ENCODE measurements around the gene ZMYND10. TPM values are rescaled to one million over a fixed set of nuclear protein-coding genes. Genes with fewer than 3 reads are reported as not detected.

Gene ZMYND10
- total and polyA plus RNA-seq, 2 donors (not counting 3 experiments of a cell fraction or from before 2014, with no cell fraction given): 0.25 to 0.38 TPM

GRCh38 chr3:50319181-50319893, 26.2 kb downstream of the ZMYND10 start:
- Histone ChIP-seq H3K4me2 (ENCODE audit: insufficient read depth, low read length) (peak overlapping the region; percentile 69), H3K79me2 (ENCODE audit: control insufficient read depth, insufficient read depth, low read length) (peaks cover 52% of the 10 kb centered on the region), H3K4me1 (ENCODE audit: control insufficient read depth, extremely low read depth, insufficient read depth, low read length) (peaks cover 62% of the 10 kb centered on the region), H3K9me3 (replicated peaks; ENCODE audit: control insufficient read depth, insufficient read depth, low read length) (no peaks in the 10 kb centered on the region), H2AFZ (ENCODE audit: low read depth, low read length) (no peak overlapping the region), H3K27ac (ENCODE audit: insufficient read depth, low read depth, low read length) (no peak overlapping the region), H3K9ac (replicated peaks; ENCODE audit: extremely low read depth, insufficient read depth, low read length) (no peak overlapping the region), H4K20me1 (replicated peaks; ENCODE audit: control insufficient read depth, extremely low read depth, insufficient read depth, low read length) (no peaks in the 10 kb centered on the region), H3K4me3 (replicated peaks in 1 of 3; ENCODE audit: insufficient read depth in 1 of 3, low read depth in 1 of 3, low read length in 3 of 3) (peak overlapping the region in 2 of 3 experiments; percentile 89), H3K36me3 (ENCODE audit: control insufficient read depth in 2 of 2, extremely low read depth in 1 of 2, insufficient read depth in 2 of 2, low read length in 2 of 2) (peaks cover 17 to 46% of the 10 kb centered on the region in 2 experiments), H3K27me3 (ENCODE audit: control insufficient read depth in 2 of 2, insufficient read depth in 2 of 2, low read length in 2 of 2) (no peaks in the 10 kb centered on the region), H3K9me1 (replicated peaks; ENCODE audit: control insufficient read depth, extremely low read depth, insufficient read depth, low read length) (no peaks in the 10 kb centered on the region)
- dilution Hi-C loops (cut with MboI; ENCODE audit: extremely low pct_ligation_motif_present, low sequenced_read_pairs): no loop called here
- no peak for DNase-seq (ENCODE audit: low read depth, low spot score)
- intact Hi-C loops (cut with micrococcal nuclease): no loop called here
- FAIRE-seq: no peak
- CTCF ChIA-PET: interaction anchor here (1.2 to 1.7 kb wide), 2 partner anchors 9 to 16 kb away, joined by 3 to 4 read pairs; partner anchors contain the start of genes HYAL1 and TUSC2
- no TSS peak for BruUV-seq (replicated peaks)
- POLR2A ChIA-PET: interaction anchor here (0.6 to 1.2 kb wide), 2 partner anchors 9 to 56 kb away, joined by 3 to 7 read pairs; partner anchors contain the start of gene TUSC2
- TF ChIP-seq EZH2 (IDR thresholded peaks at IDR 0.05; ENCODE audit: borderline replicate concordance, low read depth, low read length, severe bottlenecking): no peak
- TF ChIP-seq GATA2 (IDR thresholded peaks at IDR 0.05; ENCODE audit: insufficient read depth, insufficient read length, low read depth, low read length): no peak
- no peak for TF ChIP-seq POLR2AphosphoS5 (IDR thresholded peaks at IDR 0.05; ENCODE audit: insufficient read depth, low read depth, low read length)

DNA sequence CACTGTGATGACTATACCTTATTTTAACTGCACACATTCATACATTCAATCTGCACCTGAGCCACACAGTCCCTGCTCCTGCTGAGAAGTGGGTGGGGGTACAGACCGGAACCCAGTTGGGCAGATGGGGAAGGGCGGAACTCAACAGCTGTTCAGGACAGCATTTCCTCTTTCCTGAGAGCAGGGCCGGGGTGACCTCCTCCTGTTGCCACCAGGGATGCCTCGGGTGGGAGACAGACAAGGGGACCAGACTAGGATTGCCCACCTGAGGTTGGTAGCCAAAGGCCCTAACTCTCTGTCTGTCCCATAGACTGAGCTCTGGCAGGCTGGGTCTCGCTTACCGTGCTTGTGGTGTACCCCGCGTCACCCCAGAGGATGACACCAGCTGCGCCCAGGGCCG, 26.9 kb downstream of the ZMYND10 start:
- Histone ChIP-seq H3K4me1 (ENCODE audit: control insufficient read depth, extremely low read depth, insufficient read depth, low read length) (peaks cover 55% of the 10 kb centered on the region), H4K20me1 (replicated peaks; ENCODE audit: control insufficient read depth, extremely low read depth, insufficient read depth, low read length) (no peaks in the 10 kb centered on the region), H3K9me3 (replicated peaks; ENCODE audit: control insufficient read depth, insufficient read depth, low read length) (no peaks in the 10 kb centered on the region), H3K79me2 (ENCODE audit: control insufficient read depth, insufficient read depth, low read length) (peaks cover 52% of the 10 kb centered on the region), H2AFZ (ENCODE audit: low read depth, low read length) (no peak overlapping the region), H3K27ac (ENCODE audit: insufficient read depth, low read depth, low read length) (no peak overlapping the region), H3K36me3 (ENCODE audit: control insufficient read depth in 2 of 2, extremely low read depth in 1 of 2, insufficient read depth in 2 of 2, low read length in 2 of 2) (peaks cover 17 to 47% of the 10 kb centered on the region in 2 experiments), H3K4me2 (ENCODE audit: insufficient read depth, low read length) (peak overlapping the region; percentile 69), H3K9me1 (replicated peaks; ENCODE audit: control insufficient read depth, extremely low read depth, insufficient read depth, low read length) (no peaks in the 10 kb centered on the region), H3K4me3 (replicated peaks in 1 of 3; ENCODE audit: insufficient read depth in 1 of 3, low read depth in 1 of 3, low read length in 3 of 3) (peak overlapping the region in 2 of 3 experiments; percentile 11 to 89), H3K9ac (replicated peaks; ENCODE audit: extremely low read depth, insufficient read depth, low read length) (no peak overlapping the region), H3K27me3 (ENCODE audit: control insufficient read depth in 2 of 2, insufficient read depth in 2 of 2, low read length in 2 of 2) (no peaks in the 10 kb centered on the region)
- FAIRE-seq (peak; percentile 12), DNase-seq (ENCODE audit: low read depth, low spot score) (no peak)
- no TSS peak for BruUV-seq (replicated peaks)
- ChIA-PET CTCF (interaction anchor here (1.6 to 1.7 kb wide), 2 partner anchors 15 to 19 kb away, joined by 3 to 6 read pairs; partner anchors contain the start of genes HYAL1, HYAL3 and NAA80), POLR2A (interaction anchor here (0.6 to 0.8 kb wide), 2 partner anchors 9 to 56 kb away, joined by 3 to 7 read pairs; partner anchors contain the start of gene TUSC2)
- intact Hi-C loops (cut with micrococcal nuclease) (no loop called here), dilution Hi-C loops (cut with MboI; ENCODE audit: extremely low pct_ligation_motif_present, low sequenced_read_pairs) (no loop called here)
- TF ChIP-seq CTCF (IDR thresholded peaks at IDR 0.05; ENCODE audit: extremely low read depth in 1 of 2, insufficient read depth in 1 of 2, low read depth in 1 of 2, low read length in 2 of 2) (no peak), MYC (IDR thresholded peaks at IDR 0.05; ENCODE audit: low read depth, low read length) (no peak), POLR2A (IDR thresholded peaks at IDR 0.05; ENCODE audit: low read depth, low read length) (peak; percentile 2)

All from endothelial cell of umbilical vein (primary cell).